HepG2 (cell line): ENCODE measurements around the gene GSDMA. TPM values are rescaled to one million over a fixed set of nuclear protein-coding genes. Genes with fewer than 3 reads are reported as not detected.

Experiments
- AGO2 ChIP-seq: fragments of 200-400 bp; formaldehyde crosslinking; optimal IDR thresholded peaks from 2 replicates; pipeline ENCODE3; 2017; ENCODE audit warnings: mild to moderate bottlenecking, low read depth, low read length, moderate library complexity
- ARID2 ChIP-seq: sonication (generic); formaldehyde crosslinking; IDR thresholded peaks from 2 replicates; pipeline ENCODE4 v1.8.1; 2022; ENCODE audit warnings: mild to moderate bottlenecking, missing genetic modification reagents, borderline replicate concordance
- MTA3 ChIP-seq: sonication (generic); formaldehyde crosslinking; IDR thresholded peaks from 2 replicates; pipeline ENCODE4 v1.4.0; 2020; ENCODE audit warnings: missing genetic modification reagents
- MYNN ChIP-seq: sonication (generic); formaldehyde crosslinking; IDR thresholded peaks from 2 replicates; pipeline ENCODE4 v1.4.0; 2020; ENCODE audit warnings: mild to moderate bottlenecking, low read depth, missing genetic modification reagents
- PPARG ChIP-seq: conservative IDR thresholded peaks from 2 replicates; pipeline ENCODE4 v1.6.1; 2016; ENCODE audit warnings: missing biosample characterization, missing genetic modification reagents
- REXO4 ChIP-seq: sonication (generic); formaldehyde crosslinking; IDR thresholded peaks from 2 replicates; pipeline ENCODE4 v1.8.0; 2022; ENCODE audit warnings: missing genetic modification reagents, mild to moderate bottlenecking, borderline replicate concordance
- SKI ChIP-seq: fragments of 450-650 bp; IDR thresholded peaks from one replicate; pipeline ENCODE4 v1.6.1; 2018; ENCODE audit warnings: mild to moderate bottlenecking; ENCODE audit not compliant: partially characterized antibody
- ZFP37 ChIP-seq: sonication (generic); formaldehyde crosslinking; IDR thresholded peaks from 2 replicates; pipeline ENCODE4 v1.4.0; 2020; ENCODE audit warnings: missing genetic modification reagents, borderline replicate concordance
- ZNF232 ChIP-seq: sonication (generic); formaldehyde crosslinking; IDR thresholded peaks from 2 replicates; pipeline ENCODE4 v1.4.0; 2020; ENCODE audit warnings: missing genetic modification reagents, borderline replicate concordance
- ZSCAN25 ChIP-seq: sonication (generic); formaldehyde crosslinking; IDR thresholded peaks from 2 replicates; pipeline ENCODE4 v1.8.0; 2022; ENCODE audit warnings: mild to moderate bottlenecking, missing genetic modification reagents
- polyA plus RNA-seq, 8 experiments: library from polyadenylated mRNA; depleted of rRNA in 3 of 8; stranded (reverse) in 7 of 8; unstranded in 1 of 8; fragments of >200 nt; fragmentation: Illumina TruSeq in 4 of 8; extraction: Trizol in 4 of 8; gene quantifications; 2 replicates each; pipeline versions ENCODE4 v1.2.1 to v1.2.3, GENCODE V29; 2011 to 2016; ENCODE audit warnings: low read depth in 4 of 8, missing spikeins in 1 of 8, mixed read lengths in 1 of 8; ENCODE audit not compliant: insufficient read depth in 1 of 8
- total RNA-seq, 5 experiments: library from RNA; depleted of rRNA; stranded (reverse); fragments of >200 nt; fragmentation: Illumina TruSeq; extraction: Trizol; gene quantifications; 2 replicates each; pipeline ENCODE4 v1.2.3, GENCODE V29; 2016; ENCODE audit warnings: low read depth in 1 of 5
- TF ChIP-seq, protein P1 (sequence below): sonication (generic); formaldehyde crosslinking; IDR thresholded peaks from 2 replicates; pipeline ENCODE4 v1.5.0; 2020; ENCODE audit warnings: mild to moderate bottlenecking, missing genetic modification reagents, borderline replicate concordance
- TF ChIP-seq, protein P2 (sequence below): sonication (generic); formaldehyde crosslinking; conservative IDR thresholded peaks from 2 replicates; pipeline ENCODE4 v1.8.0; 2022; ENCODE audit warnings: low read depth, missing genetic modification reagents
- TF ChIP-seq, protein P3 (sequence below): sonication (generic); formaldehyde crosslinking; IDR thresholded peaks from 2 replicates; pipeline ENCODE4 v1.5.0; 2020; ENCODE audit warnings: mild to moderate bottlenecking, missing genetic modification reagents
- TF ChIP-seq, protein P4 (sequence below): sonication (generic); formaldehyde crosslinking; conservative IDR thresholded peaks from 2 replicates; pipeline ENCODE4 v1.8.0; 2022; ENCODE audit warnings: mild to moderate bottlenecking, moderate library complexity, missing genetic modification reagents
- TF ChIP-seq, protein P5 (sequence below): sonication (generic); formaldehyde crosslinking; IDR thresholded peaks from 2 replicates; pipeline ENCODE4 v1.4.0; 2020; ENCODE audit warnings: missing genetic modification reagents
- TF ChIP-seq, protein P6 (sequence below): sonication (generic); formaldehyde crosslinking; IDR thresholded peaks from 2 replicates; pipeline ENCODE4 v1.4.0; 2020; ENCODE audit warnings: missing genetic modification reagents

GSDMA gene
- total and polyA plus RNA-seq, 2 of the 13 experiments (the other 11 are each of a cell fraction or from before 2014, with no cell fraction given), result not detected

DNA sequence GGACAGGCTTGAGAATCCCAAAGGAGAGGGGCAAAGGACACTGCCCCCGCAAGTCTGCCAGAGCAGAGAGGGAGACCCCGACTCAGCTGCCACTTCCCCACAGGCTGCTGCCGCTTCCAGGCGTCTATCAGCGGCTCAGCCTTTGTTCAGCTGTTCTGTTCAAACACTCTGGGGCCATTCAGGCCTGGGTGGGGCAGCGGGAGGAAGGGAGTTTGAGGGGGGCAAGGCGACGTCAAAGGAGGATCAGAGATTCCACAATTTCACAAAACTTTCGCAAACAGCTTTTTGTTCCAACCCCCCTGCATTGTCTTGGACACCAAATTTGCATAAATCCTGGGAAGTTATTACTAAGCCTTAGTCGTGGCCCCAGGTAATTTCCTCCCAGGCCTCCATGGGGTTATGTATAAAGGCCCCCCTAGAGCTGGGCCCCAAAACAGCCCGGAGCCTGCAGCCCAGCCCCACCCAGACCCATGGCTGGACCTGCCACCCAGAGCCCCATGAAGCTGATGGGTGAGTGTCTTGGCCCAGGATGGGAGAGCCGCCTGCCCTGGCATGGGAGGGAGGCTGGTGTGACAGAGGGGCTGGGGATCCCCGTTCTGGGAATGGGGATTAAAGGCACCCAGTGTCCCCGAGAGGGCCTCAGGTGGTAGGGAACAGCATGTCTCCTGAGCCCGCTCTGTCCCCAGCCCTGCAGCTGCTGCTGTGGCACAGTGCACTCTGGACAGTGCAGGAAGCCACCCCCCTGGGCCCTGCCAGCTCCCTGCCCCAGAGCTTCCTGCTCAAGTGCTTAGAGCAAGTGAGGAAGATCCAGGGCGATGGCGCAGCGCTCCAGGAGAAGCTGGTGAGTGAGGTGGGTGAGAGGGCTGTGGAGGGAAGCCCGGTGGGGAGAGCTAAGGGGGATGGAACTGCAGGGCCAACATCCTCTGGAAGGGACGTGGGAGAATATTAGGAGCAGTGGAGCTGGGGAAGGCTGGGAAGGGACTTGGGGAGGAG is 52.5 kb downstream of the GSDMA start, which contains the start of gene CSF3 (continued):
- TF ChIP-seq, protein P1, sequence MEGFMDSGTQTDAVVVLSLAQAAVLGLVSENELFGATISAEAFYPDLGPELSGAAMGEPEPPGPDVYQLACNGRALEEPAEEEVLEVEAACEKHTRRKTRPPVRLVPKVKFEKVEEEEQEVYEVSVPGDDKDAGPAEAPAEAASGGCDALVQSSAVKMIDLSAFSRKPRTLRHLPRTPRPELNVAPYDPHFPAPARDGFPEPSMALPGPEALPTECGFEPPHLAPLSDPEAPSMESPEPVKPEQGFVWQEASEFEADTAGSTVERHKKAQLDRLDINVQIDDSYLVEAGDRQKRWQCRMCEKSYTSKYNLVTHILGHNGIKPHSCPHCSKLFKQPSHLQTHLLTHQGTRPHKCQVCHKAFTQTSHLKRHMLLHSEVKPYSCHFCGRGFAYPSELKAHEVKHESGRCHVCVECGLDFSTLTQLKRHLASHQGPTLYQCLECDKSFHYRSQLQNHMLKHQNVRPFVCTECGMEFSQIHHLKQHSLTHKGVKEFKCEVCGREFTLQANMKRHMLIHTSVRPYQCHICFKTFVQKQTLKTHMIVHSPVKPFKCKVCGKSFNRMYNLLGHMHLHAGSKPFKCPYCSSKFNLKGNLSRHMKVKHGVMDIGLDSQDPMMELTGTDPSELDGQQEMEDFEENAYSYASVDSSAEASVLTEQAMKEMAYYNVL (CRISPR knock-in tag), result no peak
- TF ChIP-seq, protein P2, sequence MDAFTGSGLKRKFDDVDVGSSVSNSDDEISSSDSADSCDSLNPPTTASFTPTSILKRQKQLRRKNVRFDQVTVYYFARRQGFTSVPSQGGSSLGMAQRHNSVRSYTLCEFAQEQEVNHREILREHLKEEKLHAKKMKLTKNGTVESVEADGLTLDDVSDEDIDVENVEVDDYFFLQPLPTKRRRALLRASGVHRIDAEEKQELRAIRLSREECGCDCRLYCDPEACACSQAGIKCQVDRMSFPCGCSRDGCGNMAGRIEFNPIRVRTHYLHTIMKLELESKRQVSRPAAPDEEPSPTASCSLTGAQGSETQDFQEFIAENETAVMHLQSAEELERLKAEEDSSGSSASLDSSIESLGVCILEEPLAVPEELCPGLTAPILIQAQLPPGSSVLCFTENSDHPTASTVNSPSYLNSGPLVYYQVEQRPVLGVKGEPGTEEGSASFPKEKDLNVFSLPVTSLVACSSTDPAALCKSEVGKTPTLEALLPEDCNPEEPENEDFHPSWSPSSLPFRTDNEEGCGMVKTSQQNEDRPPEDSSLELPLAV (CRISPR knock-in tag), result no peak
- TF ChIP-seq MYNN (CRISPR knock-in tag) (no peak), MTA3 (CRISPR knock-in tag) (no peak), ZSCAN25 (CRISPR knock-in tag) (no peak), ZNF232 (CRISPR knock-in tag) (no peak), REXO4 (CRISPR knock-in tag) (no peak), PPARG (no peak), ZFP37 (CRISPR knock-in tag) (no peak), AGO2 (no peak), SKI (no peak), ARID2 (CRISPR knock-in tag) (no peak)
- TF ChIP-seq, protein P3, sequence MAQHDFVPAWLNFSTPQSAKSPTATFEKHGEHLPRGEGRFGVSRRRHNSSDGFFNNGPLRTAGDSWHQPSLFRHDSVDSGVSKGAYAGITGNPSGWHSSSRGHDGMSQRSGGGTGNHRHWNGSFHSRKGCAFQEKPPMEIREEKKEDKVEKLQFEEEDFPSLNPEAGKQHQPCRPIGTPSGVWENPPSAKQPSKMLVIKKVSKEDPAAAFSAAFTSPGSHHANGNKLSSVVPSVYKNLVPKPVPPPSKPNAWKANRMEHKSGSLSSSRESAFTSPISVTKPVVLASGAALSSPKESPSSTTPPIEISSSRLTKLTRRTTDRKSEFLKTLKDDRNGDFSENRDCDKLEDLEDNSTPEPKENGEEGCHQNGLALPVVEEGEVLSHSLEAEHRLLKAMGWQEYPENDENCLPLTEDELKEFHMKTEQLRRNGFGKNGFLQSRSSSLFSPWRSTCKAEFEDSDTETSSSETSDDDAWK (CRISPR knock-in tag), result no peak
- TF ChIP-seq, protein P4, sequence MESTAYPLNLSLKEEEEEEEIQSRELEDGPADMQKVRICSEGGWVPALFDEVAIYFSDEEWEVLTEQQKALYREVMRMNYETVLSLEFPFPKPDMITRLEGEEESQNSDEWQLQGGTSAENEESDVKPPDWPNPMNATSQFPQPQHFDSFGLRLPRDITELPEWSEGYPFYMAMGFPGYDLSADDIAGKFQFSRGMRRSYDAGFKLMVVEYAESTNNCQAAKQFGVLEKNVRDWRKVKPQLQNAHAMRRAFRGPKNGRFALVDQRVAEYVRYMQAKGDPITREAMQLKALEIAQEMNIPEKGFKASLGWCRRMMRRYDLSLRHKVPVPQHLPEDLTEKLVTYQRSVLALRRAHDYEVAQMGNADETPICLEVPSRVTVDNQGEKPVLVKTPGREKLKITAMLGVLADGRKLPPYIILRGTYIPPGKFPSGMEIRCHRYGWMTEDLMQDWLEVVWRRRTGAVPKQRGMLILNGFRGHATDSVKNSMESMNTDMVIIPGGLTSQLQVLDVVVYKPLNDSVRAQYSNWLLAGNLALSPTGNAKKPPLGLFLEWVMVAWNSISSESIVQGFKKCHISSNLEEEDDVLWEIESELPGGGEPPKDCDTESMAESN (CRISPR knock-in tag), result no peak
- TF ChIP-seq, protein P5, sequence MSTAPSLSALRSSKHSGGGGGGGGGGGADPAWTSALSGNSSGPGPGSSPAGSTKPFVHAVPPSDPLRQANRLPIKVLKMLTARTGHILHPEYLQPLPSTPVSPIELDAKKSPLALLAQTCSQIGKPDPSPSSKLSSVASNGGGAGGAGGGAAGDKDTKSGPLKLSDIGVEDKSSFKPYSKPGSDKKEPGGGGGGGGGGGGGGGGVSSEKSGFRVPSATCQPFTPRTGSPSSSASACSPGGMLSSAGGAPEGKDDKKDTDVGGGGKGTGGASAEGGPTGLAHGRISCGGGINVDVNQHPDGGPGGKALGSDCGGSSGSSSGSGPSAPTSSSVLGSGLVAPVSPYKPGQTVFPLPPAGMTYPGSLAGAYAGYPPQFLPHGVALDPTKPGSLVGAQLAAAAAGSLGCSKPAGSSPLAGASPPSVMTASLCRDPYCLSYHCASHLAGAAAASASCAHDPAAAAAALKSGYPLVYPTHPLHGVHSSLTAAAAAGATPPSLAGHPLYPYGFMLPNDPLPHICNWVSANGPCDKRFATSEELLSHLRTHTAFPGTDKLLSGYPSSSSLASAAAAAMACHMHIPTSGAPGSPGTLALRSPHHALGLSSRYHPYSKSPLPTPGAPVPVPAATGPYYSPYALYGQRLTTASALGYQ (CRISPR knock-in tag), result no peak
- TF ChIP-seq, protein P6, sequence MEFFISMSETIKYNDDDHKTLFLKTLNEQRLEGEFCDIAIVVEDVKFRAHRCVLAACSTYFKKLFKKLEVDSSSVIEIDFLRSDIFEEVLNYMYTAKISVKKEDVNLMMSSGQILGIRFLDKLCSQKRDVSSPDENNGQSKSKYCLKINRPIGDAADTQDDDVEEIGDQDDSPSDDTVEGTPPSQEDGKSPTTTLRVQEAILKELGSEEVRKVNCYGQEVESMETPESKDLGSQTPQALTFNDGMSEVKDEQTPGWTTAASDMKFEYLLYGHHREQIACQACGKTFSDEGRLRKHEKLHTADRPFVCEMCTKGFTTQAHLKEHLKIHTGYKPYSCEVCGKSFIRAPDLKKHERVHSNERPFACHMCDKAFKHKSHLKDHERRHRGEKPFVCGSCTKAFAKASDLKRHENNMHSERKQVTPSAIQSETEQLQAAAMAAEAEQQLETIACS, result no peak
